Measurements from ENCODE around the gene PITPNC1. TPM values are rescaled to one million over a fixed set of nuclear protein-coding genes. Genes with fewer than 3 reads are reported as not detected.
A peak's percentile ranks its signal among the peaks of the same experiment; 100 is the strongest.

The PITPNC1 gene
- total and polyA plus RNA-seq, 2 donors (not counting 1 experiment from before 2014, with no cell fraction given): 4.7 to 26.1 TPM

DNA sequence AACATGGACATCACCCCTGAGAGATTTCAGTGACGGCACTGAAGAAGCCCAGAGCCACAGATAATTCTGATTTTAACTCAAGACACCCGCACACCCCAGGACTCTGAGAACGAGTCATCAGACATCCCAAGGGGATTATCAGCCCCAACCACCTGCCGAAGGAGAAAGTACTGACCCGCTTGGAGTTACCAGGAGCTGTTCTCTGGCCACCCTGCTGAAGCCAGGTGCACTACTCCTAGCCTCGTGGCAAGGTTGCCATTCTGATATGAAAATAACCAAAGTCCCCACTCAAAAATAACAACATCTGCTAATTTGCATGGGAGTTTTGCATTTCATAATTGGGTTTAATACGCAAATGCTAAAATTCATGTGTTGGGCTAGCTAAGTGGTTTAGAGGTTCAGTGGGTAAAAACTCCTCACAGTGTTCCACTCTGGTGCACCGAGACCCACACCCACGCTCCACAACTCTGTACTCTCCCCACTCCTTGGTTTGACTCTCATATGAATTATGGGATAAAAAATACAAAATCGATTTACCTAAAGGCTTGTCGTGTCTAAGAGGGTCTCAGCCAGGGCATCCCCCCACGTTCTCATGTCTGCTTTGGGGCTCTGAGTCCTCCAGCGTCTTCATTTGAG, 197.7 kb downstream of the PITPNC1 start:
- POLR2A ChIA-PET: interaction anchor here (0.7 to 0.8 kb wide), 2 partner anchors 15 to 198 kb away, joined by 3 read pairs; partner anchors contain the start of gene PITPNC1
- DNase-seq: peak; percentile 67
- peak; percentile 72 for ATAC-seq (ENCODE audit: low read depth)
- Histone ChIP-seq H3K9me3 (ENCODE audit: control extremely low read depth in 1 of 3, control insufficient read depth in 2 of 3, insufficient read depth in 1 of 3, low read length in 2 of 3) (no peaks in the 10 kb centered on the region), H3K9ac (ENCODE audit: low read length) (peak overlapping the region; percentile 20), H3K79me2 (ENCODE audit: control insufficient read depth, insufficient read depth, low read length) (no peaks in the 10 kb centered on the region), H3K4me3 (ENCODE audit: control extremely low read depth in 1 of 5, extremely low read depth in 1 of 5, insufficient read depth in 1 of 5, low read depth in 2 of 5, low read length in 4 of 5) (peak overlapping the region in 2 of 5 experiments; percentile 10 to 37), H3K4me1 (ENCODE audit: control insufficient read depth in 2 of 2, insufficient read depth in 2 of 2, low read length in 2 of 2) (peaks cover 0 to 46% of the 10 kb centered on the region in 2 donors), H2AFZ (ENCODE audit: insufficient read depth, low read depth, low read length, poor library complexity, severe bottlenecking) (no peak overlapping the region), H3K27ac (ENCODE audit: low read length in 2 of 2) (peak overlapping the region in 1 of 2 donors; percentile 38), H3K36me3 (replicated peaks in 1 of 2; ENCODE audit: control extremely low read depth in 1 of 2, control insufficient read depth in 1 of 2, extremely low read depth in 1 of 2, insufficient read depth in 2 of 2, low read length in 1 of 2) (no peaks in the 10 kb centered on the region), H3K27me3 (replicated peaks in 1 of 4; ENCODE audit: control extremely low read depth in 1 of 4, control insufficient read depth in 3 of 4, insufficient read depth in 4 of 4, low read length in 3 of 4) (no peaks in the 10 kb centered on the region), H4K20me1 (ENCODE audit: control insufficient read depth, insufficient read depth, low read length, poor library complexity, severe bottlenecking) (no peaks in the 10 kb centered on the region), H3K4me2 (replicated peaks; ENCODE audit: low read depth, low read length, poor library complexity, severe bottlenecking) (peak overlapping the region; percentile 39)
- Mint-ChIP-seq H3K27ac (peak overlapping the region; percentile 90), H3K27me3 (no peaks in the 10 kb centered on the region), H3K4me1 (peaks cover 75% of the 10 kb centered on the region), H3K9me3 (ENCODE audit: insufficient read depth) (no peaks in the 10 kb centered on the region), H3K4me3 (peak overlapping the region; percentile 72)
- CTCF ChIA-PET: interaction anchor here (0.7 to 2.7 kb wide), 4 partner anchors 12 to 200 kb away, joined by 3 to 12 read pairs (median 4); no protein-coding TSS in a partner anchor
- 57% methylated on average over 8 of the region's 13 CpGs for WGBS (ENCODE audit: insufficient coverage)
- intact Hi-C loops (cut with micrococcal nuclease): loop anchor here (5.0 to 10.0 kb wide), 2 partner anchors 90 to 113 kb away; no protein-coding TSS in a partner anchor
- TF ChIP-seq, protein P1, sequence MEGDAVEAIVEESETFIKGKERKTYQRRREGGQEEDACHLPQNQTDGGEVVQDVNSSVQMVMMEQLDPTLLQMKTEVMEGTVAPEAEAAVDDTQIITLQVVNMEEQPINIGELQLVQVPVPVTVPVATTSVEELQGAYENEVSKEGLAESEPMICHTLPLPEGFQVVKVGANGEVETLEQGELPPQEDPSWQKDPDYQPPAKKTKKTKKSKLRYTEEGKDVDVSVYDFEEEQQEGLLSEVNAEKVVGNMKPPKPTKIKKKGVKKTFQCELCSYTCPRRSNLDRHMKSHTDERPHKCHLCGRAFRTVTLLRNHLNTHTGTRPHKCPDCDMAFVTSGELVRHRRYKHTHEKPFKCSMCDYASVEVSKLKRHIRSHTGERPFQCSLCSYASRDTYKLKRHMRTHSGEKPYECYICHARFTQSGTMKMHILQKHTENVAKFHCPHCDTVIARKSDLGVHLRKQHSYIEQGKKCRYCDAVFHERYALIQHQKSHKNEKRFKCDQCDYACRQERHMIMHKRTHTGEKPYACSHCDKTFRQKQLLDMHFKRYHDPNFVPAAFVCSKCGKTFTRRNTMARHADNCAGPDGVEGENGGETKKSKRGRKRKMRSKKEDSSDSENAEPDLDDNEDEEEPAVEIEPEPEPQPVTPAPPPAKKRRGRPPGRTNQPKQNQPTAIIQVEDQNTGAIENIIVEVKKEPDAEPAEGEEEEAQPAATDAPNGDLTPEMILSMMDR (IDR thresholded peaks at IDR 0.05): no peak
- no peak for TF ChIP-seq EZH2 (IDR thresholded peaks at IDR 0.05; ENCODE audit: borderline replicate concordance, insufficient read depth, low read depth, low read length, poor library complexity, severe bottlenecking)

DNA sequence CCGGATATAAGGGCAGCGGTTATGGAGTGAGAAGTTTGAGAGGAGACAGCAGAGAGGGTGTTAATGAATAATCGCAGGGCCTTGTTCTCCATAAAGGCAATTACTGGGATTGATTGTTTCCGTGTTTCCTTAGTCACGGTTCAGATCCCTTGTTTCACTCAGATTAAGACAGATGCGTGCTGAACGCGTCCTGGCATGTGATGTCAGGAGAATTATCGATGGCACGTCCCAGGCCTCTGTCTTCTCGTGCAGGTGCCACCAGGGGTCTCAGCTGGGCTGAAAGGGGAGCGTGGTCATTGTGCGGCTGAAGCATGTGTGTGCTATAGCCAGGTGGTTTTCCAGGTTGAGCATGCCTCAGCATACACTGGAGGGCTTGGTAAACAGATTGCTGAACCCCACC, 198.2 kb downstream of the PITPNC1 start:
- Histone ChIP-seq H3K27me3 (replicated peaks in 1 of 4; ENCODE audit: control extremely low read depth in 1 of 4, control insufficient read depth in 3 of 4, insufficient read depth in 4 of 4, low read length in 3 of 4) (no peaks in the 10 kb centered on the region), H3K9ac (ENCODE audit: low read length) (peak overlapping the region; percentile 20), H3K79me2 (ENCODE audit: control insufficient read depth, insufficient read depth, low read length) (no peaks in the 10 kb centered on the region), H3K9me3 (ENCODE audit: control extremely low read depth in 1 of 3, control insufficient read depth in 2 of 3, insufficient read depth in 1 of 3, low read length in 2 of 3) (no peaks in the 10 kb centered on the region), H3K4me2 (replicated peaks; ENCODE audit: low read depth, low read length, poor library complexity, severe bottlenecking) (peak overlapping the region; percentile 39), H2AFZ (ENCODE audit: insufficient read depth, low read depth, low read length, poor library complexity, severe bottlenecking) (no peak overlapping the region), H3K36me3 (replicated peaks in 1 of 2; ENCODE audit: control extremely low read depth in 1 of 2, control insufficient read depth in 1 of 2, extremely low read depth in 1 of 2, insufficient read depth in 2 of 2, low read length in 1 of 2) (no peaks in the 10 kb centered on the region), H3K4me1 (ENCODE audit: control insufficient read depth in 2 of 2, insufficient read depth in 2 of 2, low read length in 2 of 2) (peaks cover 0 to 41% of the 10 kb centered on the region in 2 donors), H3K4me3 (ENCODE audit: control extremely low read depth in 1 of 5, extremely low read depth in 1 of 5, insufficient read depth in 1 of 5, low read depth in 2 of 5, low read length in 4 of 5) (peak overlapping the region in 2 of 5 experiments; percentile 10 to 37), H3K27ac (ENCODE audit: low read length in 2 of 2) (peak overlapping the region in 1 of 2 donors; percentile 38), H4K20me1 (ENCODE audit: control insufficient read depth, insufficient read depth, low read length, poor library complexity, severe bottlenecking) (no peaks in the 10 kb centered on the region)
- peak overlapping the region; percentile 90 for H3K27ac Mint-ChIP-seq
- DNase-seq: peak; percentile 43
- ATAC-seq (ENCODE audit: low read depth): peak; percentile 25
- CTCF ChIA-PET: interaction anchor here (1.0 to 2.7 kb wide), 4 partner anchors 13 to 196 kb away, joined by 4 to 12 read pairs (median 4); no protein-coding TSS in a partner anchor
- WGBS (ENCODE audit: insufficient coverage): 86% methylated on average over 12 of the region's 13 CpGs
- peak overlapping the region; percentile 72 for H3K4me3 Mint-ChIP-seq
- H3K27me3 Mint-ChIP-seq: no peaks in the 10 kb centered on the region
- intact Hi-C loops (cut with micrococcal nuclease): loop anchor here (5.0 to 10.0 kb wide), 2 partner anchors 91 to 112 kb away; no protein-coding TSS in a partner anchor
- TF ChIP-seq, protein P1 (IDR thresholded peaks at IDR 0.05): no peak
- H3K9me3 Mint-ChIP-seq (ENCODE audit: insufficient read depth): no peaks in the 10 kb centered on the region
- POLR2A ChIA-PET: interaction anchor here (0.5 to 0.8 kb wide), 4 partner anchors 13 to 198 kb away, joined by 3 to 14 read pairs (median 4); partner anchors contain the start of gene PITPNC1
- H3K4me1 Mint-ChIP-seq: peaks cover 72% of the 10 kb centered on the region
